ENCODE results near the gene RUBCNL.

DNA sequence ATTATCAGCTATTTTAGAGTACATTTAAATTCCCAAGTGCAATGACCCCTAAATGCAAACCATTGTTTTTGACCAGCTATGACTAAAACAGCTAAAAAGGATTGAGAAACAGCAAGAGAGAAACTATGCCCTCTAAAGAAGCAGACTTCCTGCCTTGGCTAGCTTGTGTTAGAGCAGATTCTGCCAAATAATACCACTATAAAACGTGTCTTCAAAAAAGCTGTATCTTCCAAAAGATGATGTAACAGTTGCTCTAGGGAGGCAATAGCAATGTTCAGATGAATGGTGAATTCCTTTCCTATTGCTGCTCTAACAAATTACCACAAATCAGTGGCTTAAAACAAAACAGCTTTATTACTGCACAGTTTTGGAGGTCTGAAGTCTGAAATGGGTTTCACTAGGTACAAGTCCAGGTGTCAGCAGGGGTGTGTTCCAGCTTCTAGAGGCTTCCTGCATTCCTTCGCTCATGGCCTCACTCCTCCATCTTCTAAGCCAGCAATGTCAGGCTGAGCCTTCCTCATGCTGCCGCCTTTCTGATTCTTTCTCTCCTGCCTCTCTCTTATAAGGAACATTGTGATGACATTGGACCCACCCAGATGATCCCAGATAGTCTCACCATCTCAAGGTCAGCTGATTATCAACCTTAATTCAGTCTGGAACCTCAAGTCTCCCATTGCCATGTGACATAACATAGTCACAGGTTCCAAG is 90.8 kb downstream of the RUBCNL start:
- TF ChIP-seq EZH2 (IDR thresholded peaks at IDR 0.05; ENCODE audit: borderline replicate concordance, low read length) = no peak
- TF ChIP-seq, protein P1, sequence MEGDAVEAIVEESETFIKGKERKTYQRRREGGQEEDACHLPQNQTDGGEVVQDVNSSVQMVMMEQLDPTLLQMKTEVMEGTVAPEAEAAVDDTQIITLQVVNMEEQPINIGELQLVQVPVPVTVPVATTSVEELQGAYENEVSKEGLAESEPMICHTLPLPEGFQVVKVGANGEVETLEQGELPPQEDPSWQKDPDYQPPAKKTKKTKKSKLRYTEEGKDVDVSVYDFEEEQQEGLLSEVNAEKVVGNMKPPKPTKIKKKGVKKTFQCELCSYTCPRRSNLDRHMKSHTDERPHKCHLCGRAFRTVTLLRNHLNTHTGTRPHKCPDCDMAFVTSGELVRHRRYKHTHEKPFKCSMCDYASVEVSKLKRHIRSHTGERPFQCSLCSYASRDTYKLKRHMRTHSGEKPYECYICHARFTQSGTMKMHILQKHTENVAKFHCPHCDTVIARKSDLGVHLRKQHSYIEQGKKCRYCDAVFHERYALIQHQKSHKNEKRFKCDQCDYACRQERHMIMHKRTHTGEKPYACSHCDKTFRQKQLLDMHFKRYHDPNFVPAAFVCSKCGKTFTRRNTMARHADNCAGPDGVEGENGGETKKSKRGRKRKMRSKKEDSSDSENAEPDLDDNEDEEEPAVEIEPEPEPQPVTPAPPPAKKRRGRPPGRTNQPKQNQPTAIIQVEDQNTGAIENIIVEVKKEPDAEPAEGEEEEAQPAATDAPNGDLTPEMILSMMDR (IDR thresholded peaks at IDR 0.05; ENCODE audit: low read length) = no peak
